Tibial artery (tissue), 4 donors: Measurements from ENCODE around the gene GAGE13.
"Not testable (repeated sequence)": the region's sequence is repeated elsewhere in the genome, so short reads cannot be mapped to it uniquely, and the experiment has no call there.

Source experiments
- DNase-seq, 2 donors: peaks; one replicate each; pipeline ENCODE4 v3.0.0-alpha.2; 2019
- H3K27ac ChIP-seq, 2 donors: fragments of 200-600 bp; sonication (generic) in 1 of 2; 1 replicate in 1 of 2; 2 replicates in 1 of 2; pipeline ENCODE4 v1.5.1; 2018 to 2019; ENCODE audit warnings: mild to moderate bottlenecking in 1 of 2
- H3K27me3 ChIP-seq, 2 donors: fragments of 200-600 bp; sonication (generic) in 1 of 2; one replicate each; pipeline versions ENCODE4 v1.5.1 to v1.6.0; 2016 to 2019
- H3K36me3 ChIP-seq, 3 donors: fragments of 200-600 bp; sonication (generic) in 2 of 3; one replicate each; pipeline ENCODE4 v1.5.1; 2016 to 2019; ENCODE audit warnings: mild to moderate bottlenecking in 2 of 3
- H3K4me1 ChIP-seq, 4 donors: fragments of 200-600 bp; sonication (generic) in 2 of 4; 1 replicate in 3 of 4; 2 replicates in 1 of 4; pipeline ENCODE4 v1.5.1; 2016 to 2019
- H3K4me3 ChIP-seq, 2 donors: fragments of 200-600 bp; sonication (generic) in 1 of 2; 1 replicate in 1 of 2; 2 replicates in 1 of 2; pipeline ENCODE4 v1.5.1; 2018 to 2019; ENCODE audit warnings: mild to moderate bottlenecking in 2 of 2
- H3K9me3 ChIP-seq, 3 donors: fragments of 200-600 bp; sonication (generic) in 1 of 3; one replicate each; pipeline ENCODE4 v1.5.1; 2016 to 2019
- CTCF ChIP-seq, 2 experiments: fragments of 200-600 bp in 1 of 2; fragments of 450-650 bp in 1 of 2; IDR thresholded peaks; one replicate each; pipeline ENCODE4 v1.5.1; 2017 to 2019; ENCODE audit warnings: antibody characterized with exemption in 2 of 2, mild to moderate bottlenecking in 1 of 2, moderate library complexity in 1 of 2
- intact Hi-C: fragments of 100-400 bp; cut with DNase I; formaldehyde crosslinking; loops from one replicate; pipeline ENCODE4 v1.15.0; 2023; ENCODE audit warnings: low total_unique reads

Gene GAGE13, protein sequence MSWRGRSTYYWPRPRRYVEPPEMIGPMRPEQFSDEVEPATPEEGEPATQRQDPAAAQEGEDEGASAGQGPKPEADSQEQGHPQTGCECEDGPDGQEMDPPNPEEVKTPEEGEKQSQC

GRCh38 chrX:49331282-49331681 lies at the start of gene GAGE13:
Gene GAGE13 (plus strand): TSS chrX:49331582. CDS start chrX:49332738, 1,156 bp downstream.
- H3K36me3 ChIP-seq, H3K9me3 ChIP-seq, H3K27me3 ChIP-seq, H3K4me3 ChIP-seq, H3K27ac ChIP-seq, intact Hi-C loops, DNase-seq, H3K4me1 ChIP-seq: not testable (repeated sequence)

DNA sequence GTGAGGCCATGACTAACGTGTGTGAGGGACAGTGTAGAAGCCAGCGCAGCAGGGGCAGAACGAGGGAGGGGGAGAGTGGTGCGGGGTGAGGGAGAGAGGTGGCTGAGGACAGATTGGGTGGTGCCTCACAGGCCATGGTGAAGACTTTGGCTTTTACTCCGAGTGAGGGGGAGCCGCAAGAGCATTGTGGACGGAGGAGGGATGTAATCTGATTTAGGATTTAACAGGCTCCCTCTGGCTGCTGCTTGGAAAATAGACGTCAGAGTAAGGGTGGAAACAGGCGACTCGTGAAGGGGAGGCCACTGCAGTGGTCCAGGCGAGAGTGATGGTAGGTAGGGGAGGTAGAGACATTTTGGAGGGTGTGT lies 48.8 kb upstream of the GAGE13 start:
- intact Hi-C loops: no loop called here
- Histone ChIP-seq H3K27ac (no peak overlapping the region), H3K36me3 (peaks cover 0 to 8% (median 4%) of the 10 kb centered on the region in 3 donors), H3K27me3 (no peaks in the 10 kb centered on the region), H3K4me3 (no peak overlapping the region), H3K9me3 (no peaks in the 10 kb centered on the region), H3K4me1 (no peaks in the 10 kb centered on the region)
- TF ChIP-seq CTCF (IDR thresholded peaks at IDR 0.05): peak; percentile 25 to 26
- no peak for DNase-seq

DNA sequence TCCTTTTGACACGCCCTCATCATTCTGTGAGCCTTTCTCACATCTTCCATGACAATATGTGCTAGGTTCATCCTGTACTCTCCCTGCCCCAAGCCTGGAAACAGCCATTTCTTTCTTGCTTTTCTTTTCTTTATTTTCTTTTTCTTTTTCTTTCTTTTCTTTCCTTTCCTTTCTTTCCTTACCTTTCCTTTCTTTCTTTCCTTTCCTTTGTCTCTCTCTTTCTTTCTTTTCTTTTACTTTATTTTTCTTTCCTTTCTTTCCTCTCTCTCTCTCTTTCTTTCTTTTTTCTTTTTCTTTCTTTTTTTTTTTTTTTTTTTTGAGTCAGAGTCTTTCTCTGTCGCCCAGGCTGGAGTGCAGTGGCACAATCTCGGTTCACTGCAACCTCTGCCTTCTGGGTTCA lies 47.2 kb upstream of the GAGE13 start:
- H3K4me1 ChIP-seq: no peaks in the 10 kb centered on the region
- H3K36me3 ChIP-seq: peaks cover 0 to 8% (median 4%) of the 10 kb centered on the region in 3 donors
- TF ChIP-seq CTCF (IDR thresholded peaks at IDR 0.05): no peak
- no peaks in the 10 kb centered on the region for H3K27me3 ChIP-seq
- no peak for DNase-seq
- H3K27ac ChIP-seq: no peak overlapping the region
- intact Hi-C loops: no loop called here
- H3K9me3 ChIP-seq: no peaks in the 10 kb centered on the region
- no peak overlapping the region for H3K4me3 ChIP-seq

- H3K4me3 ChIP-seq: no peak overlapping the region
- no peak for TF ChIP-seq CTCF (IDR thresholded peaks at IDR 0.05)
- H3K27me3 ChIP-seq: no peaks in the 10 kb centered on the region
- H3K36me3 ChIP-seq: peaks cover 0 to 8% (median 4%) of the 10 kb centered on the region in 3 donors
- no peaks in the 10 kb centered on the region for H3K4me1 ChIP-seq
- intact Hi-C loops: no loop called here
- H3K9me3 ChIP-seq: no peaks in the 10 kb centered on the region
- no peak for DNase-seq
- no peak overlapping the region for H3K27ac ChIP-seq
Observed at GRCh38 chrX:49286136-49286535, 45.2 kb upstream of the GAGE13 start.

DNA sequence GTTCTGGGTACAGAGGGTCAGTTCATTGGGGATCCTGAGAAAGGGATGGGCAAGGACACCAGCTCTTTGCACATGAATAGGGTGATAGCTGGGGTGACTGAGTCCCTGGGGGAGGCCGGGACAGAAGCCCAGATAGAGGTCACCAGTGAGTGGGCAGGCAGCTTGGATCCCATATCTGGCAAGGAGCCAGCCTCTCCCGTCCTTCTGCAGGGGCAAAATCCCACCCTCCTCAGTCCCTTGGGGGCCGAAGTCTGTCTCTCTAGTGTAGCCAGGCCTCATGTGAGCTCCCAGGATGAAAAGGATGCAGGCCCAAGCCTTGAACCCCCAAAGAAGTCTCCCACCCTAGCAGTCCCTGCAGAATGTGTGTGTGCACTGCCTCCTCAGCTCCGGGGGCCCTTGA lies 44.8 kb upstream of the GAGE13 start:
- H3K4me3 ChIP-seq: no peak overlapping the region
- intact Hi-C loops: no loop called here
- no peaks in the 10 kb centered on the region for H3K4me1 ChIP-seq
- H3K27ac ChIP-seq: no peak overlapping the region
- no peak for TF ChIP-seq CTCF (IDR thresholded peaks at IDR 0.05)
- H3K27me3 ChIP-seq: no peaks in the 10 kb centered on the region
- peaks cover 0 to 8% (median 4%) of the 10 kb centered on the region in 3 donors for H3K36me3 ChIP-seq
- no peak for DNase-seq
- no peaks in the 10 kb centered on the region for H3K9me3 ChIP-seq

- H3K36me3 ChIP-seq: peaks cover 0 to 8% (median 4%) of the 10 kb centered on the region in 3 donors
- H3K9me3 ChIP-seq: no peaks in the 10 kb centered on the region
- DNase-seq: no peak
- intact Hi-C loops: no loop called here
- H3K4me3 ChIP-seq: no peak overlapping the region
- no peaks in the 10 kb centered on the region for H3K27me3 ChIP-seq
- no peaks in the 10 kb centered on the region for H3K4me1 ChIP-seq
- TF ChIP-seq CTCF (IDR thresholded peaks at IDR 0.05): no peak
- H3K27ac ChIP-seq: no peak overlapping the region
Observed at GRCh38 chrX:49287665-49288064, 43.7 kb upstream of the GAGE13 start.
